Activated effector memory CD4-positive, alpha-beta T cell treated with anti-CD3 and anti-CD28 coated beads, Interleukin-2, amount 50 U/mL, for 16 hours (primary cell): ENCODE data around the gene NR2F1-AS1.
"Not testable (repeated sequence)": the region's sequence is repeated elsewhere in the genome, so short reads cannot be mapped to it uniquely, and the experiment has no call there.

ENCODE experiments used
- DNase-seq: peaks from one replicate; pipeline ENCODE4 v3.0.0-alpha.2; 2020

The NR2F1-AS1 gene

GRCh38 chr5:93423300-93423699 lies 157.7 kb downstream of the NR2F1-AS1 start:
- no peak for DNase-seq

DNA sequence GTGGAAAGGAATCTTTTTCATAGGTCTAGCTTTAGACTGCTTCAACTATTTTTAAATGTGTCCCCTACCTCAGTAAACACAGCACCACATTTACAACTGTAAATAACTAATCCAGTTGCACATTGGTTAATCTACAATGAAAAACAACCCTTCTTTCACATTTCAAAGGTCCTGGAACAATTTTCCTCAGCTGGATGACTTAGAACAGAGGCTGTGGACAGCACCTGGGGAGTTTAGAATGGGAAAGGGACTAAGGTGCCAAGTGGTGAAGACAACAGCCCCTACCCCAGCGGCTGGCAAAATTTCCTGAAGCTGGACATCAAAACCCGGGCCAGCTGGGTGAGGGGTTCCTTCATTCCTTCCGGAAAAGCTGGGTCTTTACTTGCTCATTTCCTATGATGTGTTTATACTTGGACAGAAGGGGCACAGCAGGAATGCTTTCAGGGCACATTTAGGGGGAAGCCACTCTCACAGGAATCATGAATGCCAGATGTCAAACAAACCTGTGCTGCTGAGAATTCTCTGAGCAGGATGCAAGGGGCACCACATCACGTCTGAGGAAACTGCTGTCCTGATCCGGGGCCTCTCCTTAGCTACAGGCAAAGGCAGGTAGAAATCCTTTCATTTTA lies 158.3 kb downstream of the NR2F1-AS1 start:
- DNase-seq, result no peak

DNA sequence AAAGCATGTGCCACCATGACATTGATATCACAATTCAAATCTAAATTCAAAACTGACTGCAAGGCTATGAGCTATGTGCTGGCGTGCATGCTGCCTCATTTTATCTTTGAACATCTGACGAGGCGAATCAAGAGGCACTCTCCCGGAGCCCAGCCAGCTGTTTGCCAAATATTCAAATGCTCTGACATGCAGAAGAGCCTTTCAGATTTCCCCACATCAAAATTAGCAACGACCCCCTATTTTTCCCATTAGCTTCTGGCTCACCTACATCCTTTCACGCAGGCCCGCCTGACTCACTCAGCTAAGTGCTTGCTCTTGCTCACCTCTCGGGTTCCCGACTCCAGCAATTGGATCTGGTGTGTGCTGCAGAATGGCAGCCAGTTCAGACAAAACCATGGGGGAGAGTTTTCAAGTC lies 159.0 kb downstream of the NR2F1-AS1 start:
- DNase-seq, result no peak

DNA sequence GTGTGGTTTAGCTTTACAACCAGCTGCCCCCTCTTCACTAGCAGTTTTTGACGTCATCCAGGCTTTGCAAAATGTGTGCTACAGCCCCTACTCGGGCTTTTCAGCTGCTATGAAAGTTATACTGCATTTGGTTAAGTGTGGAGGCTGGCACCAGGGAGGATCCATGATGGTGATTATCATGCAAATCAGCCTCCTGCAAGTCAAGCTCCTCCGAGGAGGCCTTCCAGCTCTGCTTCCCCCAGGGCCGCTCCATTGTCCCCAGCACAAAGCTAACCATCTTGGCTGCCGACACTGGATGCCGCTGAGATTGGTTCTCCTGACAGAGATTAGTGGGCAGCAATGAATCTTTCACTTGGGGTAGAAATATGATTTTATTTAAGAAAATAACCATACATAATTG lies 159.6 kb downstream of the NR2F1-AS1 start:
- no peak for DNase-seq

- no peak for DNase-seq
These were observed 163.5 kb downstream of the NR2F1-AS1 start for GRCh38 chr5:93417490-93417889.

DNA sequence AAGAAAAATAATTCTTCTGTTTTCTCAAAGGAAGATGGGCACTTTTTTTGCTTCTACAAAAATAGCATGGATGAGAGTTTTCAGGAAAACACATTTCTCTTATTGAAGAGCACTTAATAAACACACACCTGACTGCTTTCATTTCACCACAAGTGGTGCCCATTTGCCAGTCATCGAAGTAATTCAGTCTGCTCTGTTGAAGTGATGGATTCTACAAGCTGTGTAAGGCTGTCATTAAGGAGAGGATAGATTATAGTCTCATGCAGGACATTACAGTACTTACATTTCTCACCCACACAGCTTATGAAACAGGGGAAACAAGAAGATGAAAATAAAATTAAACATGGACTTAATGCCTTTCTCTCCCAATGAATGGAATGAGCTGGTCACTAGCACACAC lies 165.2 kb downstream of the NR2F1-AS1 start:
- no peak for DNase-seq

GRCh38 chr5:93411716-93412115 lies 169.3 kb downstream of the NR2F1-AS1 start:
- no peak for DNase-seq

DNA sequence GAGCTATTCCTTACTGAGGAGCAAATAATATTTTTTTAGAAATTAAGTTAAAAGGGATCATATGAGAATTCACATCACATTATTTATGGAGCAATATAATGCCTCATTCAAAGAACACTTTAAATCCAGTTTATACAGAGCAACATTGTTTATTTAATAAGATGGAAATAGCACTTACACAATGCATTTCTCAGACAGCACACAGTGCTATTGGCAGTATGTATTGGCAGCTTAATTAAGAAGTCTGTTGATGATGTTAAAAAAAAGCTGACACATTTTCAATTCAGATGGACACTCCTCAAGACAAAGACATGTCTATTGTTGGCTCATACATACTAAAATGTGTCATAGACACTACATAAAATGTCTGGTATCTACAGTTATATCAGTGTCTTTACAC lies 171.3 kb downstream of the NR2F1-AS1 start:
- DNase-seq, result no peak

GRCh38 chr5:93407454-93407853 lies 173.6 kb downstream of the NR2F1-AS1 start:
- no peak for DNase-seq

DNA sequence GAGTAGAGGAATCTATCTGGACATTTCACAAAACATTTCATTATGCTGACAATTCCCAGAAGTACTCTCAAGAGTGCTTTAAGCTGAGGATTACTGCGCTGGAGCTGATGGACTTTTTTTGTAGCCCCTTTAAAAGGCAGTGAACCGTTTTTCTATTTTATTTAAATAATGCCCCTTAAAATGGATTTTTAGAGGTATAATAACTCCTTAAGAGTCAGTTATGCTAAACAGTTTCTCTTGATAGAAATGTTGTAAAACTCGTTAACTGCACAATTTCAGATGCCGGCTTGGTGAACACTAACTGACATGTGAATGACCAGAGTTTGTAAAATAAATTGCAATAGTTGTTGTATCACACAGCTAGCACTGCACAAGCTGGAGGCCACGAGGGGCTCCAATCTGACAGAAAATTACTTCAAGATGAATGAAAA lies 174.0 kb downstream of the NR2F1-AS1 start:
- DNase-seq, result no peak

GRCh38 chr5:93404246-93404645 lies 176.8 kb downstream of the NR2F1-AS1 start:
- DNase-seq, result no peak

DNA sequence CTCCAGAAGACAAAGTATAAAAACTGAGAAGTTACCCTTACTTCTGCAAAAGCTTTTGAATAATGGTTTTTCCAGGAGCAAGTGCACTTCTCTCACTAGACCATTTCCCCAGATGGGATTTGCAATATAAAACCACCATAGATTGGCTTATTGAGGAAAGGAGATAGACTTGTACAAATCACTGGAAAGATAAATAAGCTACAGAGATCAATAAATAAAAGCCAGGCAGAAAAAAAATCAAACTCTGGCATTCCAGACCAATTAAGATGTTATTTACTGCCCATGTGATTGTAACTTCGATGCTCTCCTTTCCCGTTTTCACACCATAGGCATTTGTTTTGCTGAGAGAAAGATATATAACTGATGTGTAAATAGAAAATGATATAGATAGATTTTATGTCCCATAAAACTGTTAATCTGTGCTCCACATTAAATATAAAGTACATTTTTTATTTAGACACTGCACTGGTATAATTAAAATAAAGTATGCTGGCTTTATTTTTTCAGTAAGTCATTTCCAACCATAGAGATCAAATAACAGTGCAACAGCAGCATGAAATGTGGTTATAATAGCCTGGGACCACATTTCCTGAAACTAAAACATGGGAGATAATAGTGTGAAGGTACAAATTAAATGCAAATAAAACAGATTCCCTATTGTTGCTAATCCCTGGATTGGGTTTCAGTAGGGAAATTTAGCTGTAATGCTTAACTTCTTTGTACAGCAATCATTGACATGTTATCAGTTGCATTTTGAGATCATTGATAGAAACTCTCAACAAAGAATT lies 177.7 kb downstream of the NR2F1-AS1 start:
- DNase-seq, result no peak

DNA sequence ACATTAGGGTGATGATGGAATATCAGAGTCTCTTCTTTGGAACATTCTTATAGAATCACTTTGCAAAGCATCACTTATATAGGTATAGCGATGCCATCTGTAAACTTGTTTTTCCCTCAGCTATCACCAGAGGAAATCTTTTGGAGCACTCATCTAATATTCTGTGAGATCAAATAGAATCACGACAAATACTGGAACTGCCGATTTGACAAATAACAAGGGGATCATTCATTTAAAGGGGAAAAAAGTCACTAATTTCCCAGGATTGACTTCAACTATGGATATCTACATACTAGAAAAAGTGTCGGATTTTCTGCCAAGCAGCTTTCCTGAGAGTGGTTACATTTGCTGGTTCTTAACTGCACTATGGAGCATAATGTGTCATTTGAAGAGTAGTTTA lies 178.6 kb downstream of the NR2F1-AS1 start:
- no peak for DNase-seq

DNA sequence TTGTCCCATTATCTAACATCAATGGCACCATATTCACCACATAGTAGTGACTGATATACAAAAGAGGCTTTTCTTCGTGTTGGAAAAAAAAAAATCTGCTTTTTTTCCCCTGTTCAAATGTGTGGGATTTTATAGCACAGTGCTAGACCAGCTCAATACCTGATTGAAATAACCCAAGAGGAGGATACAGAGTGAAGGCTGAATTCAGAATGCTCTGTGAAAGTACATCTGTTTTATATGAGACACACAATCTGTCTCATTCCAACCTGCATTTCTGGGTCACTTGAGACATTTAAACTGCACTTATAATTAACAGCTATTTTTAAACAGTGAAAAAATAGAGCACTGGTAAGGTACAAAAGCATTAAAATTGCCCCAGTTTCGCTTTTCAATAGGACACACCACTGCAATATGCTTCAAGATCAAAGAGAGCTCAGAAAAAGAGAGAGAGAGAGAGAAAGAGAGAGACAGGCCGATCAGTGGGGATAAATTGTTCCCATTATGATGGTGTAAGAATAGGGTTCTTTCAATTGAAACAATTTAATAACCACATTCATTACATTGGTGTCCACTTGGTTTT lies 179.3 kb downstream of the NR2F1-AS1 start:
- DNase-seq, result no peak

DNA sequence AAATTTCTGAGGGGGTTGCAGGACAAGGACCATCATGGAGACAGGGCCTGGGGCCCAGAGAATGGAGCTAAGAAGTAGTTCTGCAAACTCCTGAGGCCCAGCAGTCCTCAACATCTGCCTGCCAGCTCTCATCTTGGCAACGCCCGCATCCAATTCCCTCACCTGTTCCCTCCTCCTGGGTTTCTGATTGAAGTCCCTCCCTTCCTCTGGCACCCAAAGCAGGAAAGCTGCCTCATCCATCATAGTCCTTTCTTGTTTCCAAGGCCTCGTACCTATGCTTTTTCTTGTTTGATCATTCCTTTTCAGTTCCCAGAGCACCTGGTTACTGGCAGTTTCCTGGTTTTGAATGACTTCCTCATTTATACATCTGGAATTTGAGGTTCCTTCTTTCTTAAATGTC lies 181.3 kb downstream of the NR2F1-AS1 start:
- no peak for DNase-seq

GRCh38 chr5:93395971-93396379 lies 185.0 kb downstream of the NR2F1-AS1 start:
- no peak for DNase-seq

- no peak for DNase-seq
These were observed 186.0 kb downstream of the NR2F1-AS1 start for GRCh38 chr5:93395010-93395409.

DNA sequence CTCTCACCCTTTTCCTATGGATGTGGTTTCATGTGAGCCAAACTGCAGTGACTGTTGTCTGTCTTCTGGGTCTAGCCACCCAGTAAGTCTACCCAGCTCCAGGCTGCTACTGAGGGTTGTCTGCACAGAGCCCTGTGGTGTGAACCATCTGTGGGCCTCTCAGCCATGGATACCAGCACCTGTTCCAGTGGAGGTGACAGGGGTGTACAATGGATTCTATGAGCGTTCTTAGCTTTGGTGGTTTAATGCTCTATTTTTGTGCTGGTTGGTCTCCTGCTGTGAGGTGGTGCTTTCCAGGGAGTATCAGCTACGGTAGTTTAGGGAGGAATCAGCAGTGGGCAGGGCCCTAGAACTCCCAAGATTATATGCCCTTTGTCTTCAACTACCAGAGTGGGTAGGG lies 186.7 kb downstream of the NR2F1-AS1 start:
- DNase-seq, result no peak

DNA sequence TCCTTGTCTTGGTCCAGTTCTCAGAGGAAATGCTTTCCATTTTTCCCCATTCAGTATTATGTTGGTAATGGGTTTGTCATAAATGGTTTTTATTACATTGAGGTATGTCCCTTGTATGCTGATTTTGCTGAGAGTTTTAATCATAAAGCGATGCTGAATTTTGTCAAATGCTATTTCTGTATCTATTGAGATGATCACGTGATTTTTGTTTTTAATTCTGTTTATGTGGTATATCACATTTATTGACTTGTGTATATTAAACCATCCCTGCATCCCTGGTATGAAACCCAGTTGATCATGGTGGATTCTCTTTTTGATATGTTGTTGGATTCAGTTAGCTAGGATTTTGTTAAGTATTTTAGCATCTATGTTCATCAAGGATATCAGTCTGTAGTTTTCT lies 189.8 kb downstream of the NR2F1-AS1 start:
- DNase-seq, result not testable (repeated sequence)

DNA sequence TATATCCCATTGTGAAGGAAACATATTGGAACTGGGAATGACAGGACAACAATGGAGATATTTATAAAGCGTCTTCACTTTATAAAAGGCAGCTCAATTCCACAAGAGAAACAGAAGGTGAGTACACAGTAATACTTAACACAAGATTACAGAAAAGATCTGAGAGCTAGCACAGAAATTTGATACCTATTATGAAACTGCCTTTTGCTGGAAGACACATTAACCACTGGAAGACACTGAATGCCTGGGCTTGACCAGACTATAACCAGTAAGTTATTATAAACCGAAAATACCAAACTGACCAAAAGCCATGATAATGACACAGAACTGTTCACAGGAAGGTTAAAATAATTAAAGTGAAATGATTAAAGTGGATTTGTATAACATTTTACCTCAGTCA lies 195.4 kb downstream of the NR2F1-AS1 start:
- no peak for DNase-seq

DNA sequence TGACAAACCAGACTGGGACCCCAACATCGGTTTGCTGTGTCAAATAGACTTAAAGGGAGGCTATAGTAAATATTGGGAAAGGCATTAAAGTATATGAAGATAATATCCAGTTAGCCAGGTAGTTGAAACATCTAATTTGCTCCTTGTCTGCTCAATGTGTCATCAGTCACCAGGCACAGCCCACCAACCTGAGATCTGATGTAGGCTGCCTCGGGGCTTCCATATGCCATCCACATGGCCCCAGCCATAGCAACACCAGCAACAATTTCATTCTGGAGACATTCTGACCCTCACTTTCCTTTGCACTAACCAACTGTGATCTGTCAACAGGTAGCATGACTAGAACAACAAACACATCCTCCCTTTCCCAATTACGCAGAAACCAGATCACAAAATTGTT lies 196.0 kb downstream of the NR2F1-AS1 start:
- DNase-seq, result no peak

DNA sequence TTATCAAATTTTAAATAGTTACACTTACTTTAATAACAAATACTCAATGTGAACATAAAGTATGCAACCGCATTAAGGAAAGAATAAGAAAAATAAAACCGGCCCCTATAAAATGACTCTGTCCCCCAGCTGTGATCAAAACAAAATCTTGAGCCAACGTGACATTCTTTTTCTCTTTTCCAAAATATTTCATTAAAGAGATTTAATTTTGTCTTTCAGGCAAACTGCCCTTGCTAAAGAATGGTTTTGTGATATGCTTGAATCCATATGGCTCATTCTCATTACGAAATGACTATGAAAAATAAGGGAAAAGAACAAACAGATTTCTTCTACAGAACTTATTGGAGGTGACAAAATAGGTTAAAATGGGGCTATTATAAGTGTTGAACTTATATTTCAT lies 197.0 kb downstream of the NR2F1-AS1 start:
- no peak for DNase-seq

GRCh38 chr5:93382188-93382825 lies 198.7 kb downstream of the NR2F1-AS1 start:
- no peak for DNase-seq

DNA sequence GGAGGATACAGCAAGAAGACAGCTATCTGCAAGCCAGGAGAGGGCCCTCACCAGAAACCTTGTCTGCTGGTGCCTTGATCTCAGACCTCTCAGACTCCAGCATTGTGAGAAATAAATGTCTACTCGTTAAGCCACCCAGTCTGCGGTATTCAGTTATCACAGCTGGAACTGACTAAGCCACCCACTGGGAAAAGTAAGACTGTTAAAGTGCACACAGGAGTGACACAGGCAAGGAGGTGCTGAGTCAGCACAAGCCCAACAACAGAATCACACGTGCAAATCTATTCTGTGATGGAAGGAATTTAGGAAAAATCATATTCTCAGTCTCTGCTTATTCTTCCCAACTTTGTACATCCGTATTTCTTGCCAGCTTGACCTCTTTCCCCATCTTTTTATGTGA lies 200.0 kb downstream of the NR2F1-AS1 start:
- no peak for DNase-seq
